KMS-11 (cell line): ENCODE measurements around the gene LACTB.
"Not testable (repeated sequence)": the region's sequence is repeated elsewhere in the genome, so short reads cannot be mapped to it uniquely, and the experiment has no call there.

ENCODE experiments used
- H2AFZ ChIP-seq: fragments of 200-600 bp; sonication (generic); 2 replicates; pipeline ENCODE4 v1.6.1; 2016; ENCODE audit warnings: antibody characterized with exemption, mixed run types, low read depth
- H3K27ac ChIP-seq: fragments of 200-600 bp; sonication (generic); 2 replicates; pipeline ENCODE4 v1.6.1; 2016; ENCODE audit warnings: mild to moderate bottlenecking, mixed run types
- H3K27me3 ChIP-seq: fragments of 200-600 bp; sonication (generic); 2 replicates; pipeline ENCODE4 v1.6.1; 2017; ENCODE audit warnings: mild to moderate bottlenecking, low read depth, mixed run types, moderate library complexity; ENCODE audit not compliant: insufficient read depth
- H3K36me3 ChIP-seq: fragments of 200-600 bp; sonication (generic); 2 replicates; pipeline ENCODE4 v1.6.1; 2017; ENCODE audit warnings: mild to moderate bottlenecking, mixed run types; ENCODE audit not compliant: insufficient read depth
- H3K4me1 ChIP-seq: fragments of 200-600 bp; sonication (generic); 2 replicates; pipeline ENCODE4 v1.6.1; 2016; ENCODE audit warnings: mild to moderate bottlenecking, low read depth, mixed run types; ENCODE audit not compliant: poor library complexity, severe bottlenecking
- H3K4me2 ChIP-seq: fragments of 200-600 bp; sonication (generic); 2 replicates; pipeline ENCODE4 v1.7.0; 2016; ENCODE audit warnings: mild to moderate bottlenecking, mixed run types
- H3K4me3 ChIP-seq: fragments of 200-600 bp; sonication (generic); IDR thresholded peaks from 2 replicates; pipeline ENCODE4 v1.6.1; 2017; ENCODE audit warnings: low read depth, low read length, mixed read lengths; ENCODE audit not compliant: insufficient read depth
- H3K79me2 ChIP-seq: fragments of 200-600 bp; sonication (generic); 2 replicates; pipeline ENCODE4 v1.6.1; 2016; ENCODE audit warnings: low read depth, mixed run types; ENCODE audit not compliant: insufficient read depth
- H3K9ac ChIP-seq: fragments of 200-600 bp; sonication (generic); 2 replicates; pipeline ENCODE4 v1.6.1; 2016; ENCODE audit warnings: mild to moderate bottlenecking, mixed run types
- H4K20me1 ChIP-seq: fragments of 200-600 bp; sonication (generic); 2 replicates; pipeline ENCODE4 v1.6.1; 2016; ENCODE audit warnings: mild to moderate bottlenecking, mixed run types; ENCODE audit not compliant: insufficient read depth
- TF ChIP-seq, protein P1 (sequence below): fragments of 200-600 bp; sonication (generic); conservative IDR thresholded peaks from 2 replicates; pipeline ENCODE4 v1.6.1; 2017; ENCODE audit warnings: low read depth, mild to moderate bottlenecking, antibody characterized with exemption, low read length, moderate library complexity, mixed read lengths

LACTB gene

DNA sequence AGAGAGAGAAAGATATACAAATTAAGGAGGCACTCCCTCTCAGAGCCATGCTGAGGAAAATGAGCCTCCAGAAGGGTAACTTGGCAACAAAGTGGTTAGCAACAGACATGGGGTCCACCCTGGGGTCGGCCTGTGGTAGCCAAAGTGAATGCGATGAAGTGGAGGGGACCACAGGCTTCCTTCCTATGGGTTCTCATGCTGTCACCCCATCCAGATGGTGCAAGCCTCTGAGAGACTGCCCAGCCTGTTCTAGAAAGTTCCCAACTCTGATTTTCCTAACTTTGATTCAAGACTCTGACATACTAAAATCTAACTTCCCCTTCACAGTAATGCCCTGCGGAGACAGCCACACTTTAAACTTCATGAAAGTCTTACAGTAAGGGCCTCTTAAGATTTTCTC, 18.2 kb upstream of the LACTB start:
- Histone ChIP-seq H2AFZ (no peak overlapping the region), H3K4me3 (no peak overlapping the region), H3K36me3 (no peaks in the 10 kb centered on the region), H3K4me2 (no peak overlapping the region), H3K9ac (no peak overlapping the region), H3K4me1 (no peaks in the 10 kb centered on the region), H3K79me2 (no peaks in the 10 kb centered on the region), H3K27ac (no peak overlapping the region), H3K27me3 (no peaks in the 10 kb centered on the region), H4K20me1 (no peaks in the 10 kb centered on the region)
- TF ChIP-seq, protein P1, sequence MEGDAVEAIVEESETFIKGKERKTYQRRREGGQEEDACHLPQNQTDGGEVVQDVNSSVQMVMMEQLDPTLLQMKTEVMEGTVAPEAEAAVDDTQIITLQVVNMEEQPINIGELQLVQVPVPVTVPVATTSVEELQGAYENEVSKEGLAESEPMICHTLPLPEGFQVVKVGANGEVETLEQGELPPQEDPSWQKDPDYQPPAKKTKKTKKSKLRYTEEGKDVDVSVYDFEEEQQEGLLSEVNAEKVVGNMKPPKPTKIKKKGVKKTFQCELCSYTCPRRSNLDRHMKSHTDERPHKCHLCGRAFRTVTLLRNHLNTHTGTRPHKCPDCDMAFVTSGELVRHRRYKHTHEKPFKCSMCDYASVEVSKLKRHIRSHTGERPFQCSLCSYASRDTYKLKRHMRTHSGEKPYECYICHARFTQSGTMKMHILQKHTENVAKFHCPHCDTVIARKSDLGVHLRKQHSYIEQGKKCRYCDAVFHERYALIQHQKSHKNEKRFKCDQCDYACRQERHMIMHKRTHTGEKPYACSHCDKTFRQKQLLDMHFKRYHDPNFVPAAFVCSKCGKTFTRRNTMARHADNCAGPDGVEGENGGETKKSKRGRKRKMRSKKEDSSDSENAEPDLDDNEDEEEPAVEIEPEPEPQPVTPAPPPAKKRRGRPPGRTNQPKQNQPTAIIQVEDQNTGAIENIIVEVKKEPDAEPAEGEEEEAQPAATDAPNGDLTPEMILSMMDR = no peak

DNA sequence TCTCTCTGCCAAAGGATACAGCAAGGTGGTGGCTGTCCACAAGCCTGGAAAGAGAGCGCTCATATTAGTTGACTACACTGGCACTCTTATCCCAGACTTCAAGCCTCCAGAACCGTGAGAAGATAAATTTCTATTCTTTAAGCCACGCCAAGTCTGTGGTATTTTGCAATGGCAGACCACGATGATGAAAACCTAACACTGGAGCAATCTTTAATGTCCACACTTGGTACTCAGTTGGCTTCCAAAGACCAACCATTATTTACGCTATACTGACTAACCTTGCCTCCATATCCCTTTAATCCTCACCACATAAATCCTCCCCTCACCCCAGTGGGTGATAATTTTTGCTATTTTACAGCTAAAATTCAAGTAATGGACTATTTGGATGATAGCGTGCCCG, 16.9 kb upstream of the LACTB start:
- no peak overlapping the region for H3K27ac ChIP-seq
- H3K4me2 ChIP-seq = no peak overlapping the region
- H3K36me3 ChIP-seq = no peaks in the 10 kb centered on the region
- no peaks in the 10 kb centered on the region for H3K27me3 ChIP-seq
- H3K9ac ChIP-seq = no peak overlapping the region
- no peak overlapping the region for H3K4me3 ChIP-seq
- no peak overlapping the region for H2AFZ ChIP-seq
- no peaks in the 10 kb centered on the region for H3K79me2 ChIP-seq
- TF ChIP-seq, protein P1 = no peak
- H4K20me1 ChIP-seq = no peaks in the 10 kb centered on the region
- H3K4me1 ChIP-seq = no peaks in the 10 kb centered on the region

DNA sequence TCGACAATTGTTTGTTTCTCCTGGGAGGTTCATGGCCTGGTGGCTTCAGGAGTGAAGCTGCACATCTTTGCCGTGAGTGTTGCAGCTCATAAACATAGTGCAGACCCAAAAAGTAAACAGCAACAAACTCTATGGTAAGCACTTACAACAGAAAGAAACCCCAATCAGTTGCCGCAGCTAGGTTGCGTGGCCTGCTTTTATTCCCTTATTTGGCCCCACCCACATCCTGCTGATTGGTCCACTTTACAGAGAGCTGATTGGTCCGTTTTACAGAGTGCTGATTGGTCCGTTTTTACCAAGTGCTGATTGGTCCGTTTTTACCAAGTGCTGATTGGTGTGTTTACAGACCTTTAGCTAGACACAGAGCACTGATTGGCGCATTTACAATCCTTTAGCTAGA, 16.3 kb upstream of the LACTB start:
- H3K27ac ChIP-seq, H3K4me1 ChIP-seq, H2AFZ ChIP-seq, H4K20me1 ChIP-seq, H3K36me3 ChIP-seq, H3K4me2 ChIP-seq, H3K9ac ChIP-seq, H3K79me2 ChIP-seq, H3K27me3 ChIP-seq, H3K4me3 ChIP-seq: not testable (repeated sequence)

DNA sequence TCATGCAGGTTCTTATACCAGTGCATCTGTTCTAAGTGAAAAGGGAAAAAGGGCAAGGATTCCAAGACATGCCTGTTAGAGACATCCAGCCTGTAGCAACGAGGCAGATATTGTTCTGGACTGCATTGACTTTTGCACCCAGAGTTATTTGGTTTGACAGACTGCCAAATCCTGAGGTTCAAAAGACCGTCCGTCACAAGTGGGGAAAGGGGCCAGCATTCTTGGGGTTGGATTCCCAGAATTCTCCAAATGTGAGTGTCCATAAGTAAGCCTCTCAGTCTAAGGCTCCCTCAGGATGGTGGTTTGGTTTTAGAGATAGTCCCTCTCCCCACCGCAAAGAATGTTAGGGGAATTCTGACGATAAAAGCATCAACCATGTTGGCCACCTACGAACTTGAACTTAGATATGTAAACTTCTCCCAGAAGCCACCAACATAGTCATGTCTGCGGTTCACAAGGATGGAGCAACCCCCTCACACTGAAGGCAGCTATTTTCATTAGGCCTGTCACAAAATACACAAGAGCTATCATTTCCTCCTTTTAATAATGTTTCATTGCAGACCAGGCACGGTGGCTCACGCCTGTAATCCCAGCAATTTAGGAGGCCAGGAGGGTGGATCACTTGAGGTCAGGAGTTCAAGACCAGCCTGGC, 13.6 kb upstream of the LACTB start:
- no peaks in the 10 kb centered on the region for H3K4me1 ChIP-seq
- TF ChIP-seq, protein P1 = no peak
- H3K9ac ChIP-seq = no peak overlapping the region
- no peaks in the 10 kb centered on the region for H3K27me3 ChIP-seq
- H3K79me2 ChIP-seq = no peaks in the 10 kb centered on the region
- H3K4me2 ChIP-seq = no peak overlapping the region
- H4K20me1 ChIP-seq = no peaks in the 10 kb centered on the region
- no peak overlapping the region for H2AFZ ChIP-seq
- H3K27ac ChIP-seq = no peak overlapping the region
- H3K36me3 ChIP-seq = no peaks in the 10 kb centered on the region
- no peak overlapping the region for H3K4me3 ChIP-seq

DNA sequence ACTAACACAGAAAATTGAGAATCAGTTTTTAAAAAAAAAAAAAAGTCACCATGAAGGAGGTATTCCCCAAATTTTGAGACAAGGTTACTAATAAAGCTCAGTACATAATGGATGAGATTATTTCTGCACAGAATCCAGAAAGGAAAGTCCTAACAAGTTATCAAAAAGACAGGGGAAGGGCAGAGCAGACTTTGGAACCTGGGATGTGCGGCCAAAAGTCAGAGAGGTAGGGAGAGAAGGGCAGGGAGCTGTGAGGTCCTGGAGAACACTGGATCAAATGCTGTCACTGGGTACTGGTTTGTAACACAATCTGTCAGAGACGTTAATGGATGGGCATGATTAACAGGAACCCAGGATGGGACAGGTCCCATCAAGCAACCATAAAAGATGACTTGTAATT, 12.2 kb upstream of the LACTB start:
- Histone ChIP-seq H3K9ac (no peak overlapping the region), H3K27me3 (no peaks in the 10 kb centered on the region), H3K27ac (no peak overlapping the region), H3K4me2 (no peak overlapping the region), H3K4me1 (no peaks in the 10 kb centered on the region), H3K36me3 (no peaks in the 10 kb centered on the region), H4K20me1 (no peaks in the 10 kb centered on the region), H3K79me2 (no peaks in the 10 kb centered on the region), H2AFZ (no peak overlapping the region), H3K4me3 (no peak overlapping the region)
- TF ChIP-seq, protein P1 = no peak
